Caco-2 (cell line): ENCODE results near the gene BDH1. TPM values are rescaled to one million over a fixed set of nuclear protein-coding genes. Genes with fewer than 3 reads are reported as not detected.
"Not testable (repeated sequence)": the region's sequence is repeated elsewhere in the genome, so short reads cannot be mapped to it uniquely, and the experiment has no call there.

Source experiments
- BruUV-seq: library from RNA; stranded (reverse); fragments of 400-500 nt; replicated peaks from 2 replicates; lab custom pipeline; 2021; lab: Mats Ljungman, UMichigan
- CTCF ChIA-PET: fragments of 300-600 bp; sonication (Branson Sonifier 250); formaldehyde crosslinking; loops from one replicate; lab custom pipeline; 2022; ENCODE audit warnings: antibody characterized with exemption; lab: Charles Lee
- POLR2A ChIA-PET: fragments of 300-600 bp; sonication (Branson Sonifier 250); formaldehyde crosslinking; loops from one replicate; lab custom pipeline; 2022; ENCODE audit warnings: antibody characterized with exemption; lab: Charles Lee
- DNase-seq, 2 experiments: peaks; one replicate each; pipeline versions ENCODE4 v3.0.0 to v3.0.0-alpha.2; 2020 to 2022
- H3K27me3 ChIP-seq: replicated peaks from 2 replicates; pipeline ENCODE4 v1.6.0; 2011; ENCODE audit warnings: low read length; ENCODE audit not compliant: control insufficient read depth, insufficient read depth
- H3K36me3 ChIP-seq: 2 replicates; pipeline ENCODE4 v1.5.1; 2011; ENCODE audit warnings: low read length; ENCODE audit not compliant: control insufficient read depth, insufficient read depth
- H3K4me1 ChIP-seq: fragments of 250-450 bp; sonication (Bioruptor Pico); 2 replicates; pipeline ENCODE4 v1.5.1; 2020; ENCODE audit warnings: mild to moderate bottlenecking
- H3K4me3 ChIP-seq: 2 replicates; pipeline ENCODE4 v1.5.1; 2011; ENCODE audit warnings: low read depth, mild to moderate bottlenecking, control low read depth, low read length
- H3K9me3 ChIP-seq: fragments of 250-450 bp; sonication (Bioruptor Pico); 2 replicates; pipeline ENCODE4 v1.5.1; 2020; ENCODE audit warnings: mild to moderate bottlenecking, moderate library complexity
- H3K27ac Mint-ChIP-seq: one replicate; pipeline ENCODE4 v1.8.0; 2022; ENCODE audit warnings: mixed read lengths; ENCODE audit not compliant: unreplicated experiment
- H3K27me3 Mint-ChIP-seq: one replicate; pipeline ENCODE4 v1.8.0; 2022; ENCODE audit warnings: mixed read lengths; ENCODE audit not compliant: insufficient read depth, unreplicated experiment
- H3K36me3 Mint-ChIP-seq: one replicate; pipeline ENCODE4 v1.8.0; 2022; ENCODE audit warnings: mild to moderate bottlenecking, mixed read lengths; ENCODE audit not compliant: insufficient read depth, unreplicated experiment
- H3K4me1 Mint-ChIP-seq: one replicate; pipeline ENCODE4 v1.8.0; 2022; ENCODE audit warnings: low read depth, mixed read lengths; ENCODE audit not compliant: unreplicated experiment
- H3K4me3 Mint-ChIP-seq: one replicate; pipeline ENCODE4 v1.8.0; 2022; ENCODE audit warnings: mild to moderate bottlenecking, moderate library complexity, mixed read lengths; ENCODE audit not compliant: unreplicated experiment
- H3K9me3 Mint-ChIP-seq: one replicate; pipeline ENCODE4 v1.8.0; 2022; ENCODE audit warnings: mixed read lengths; ENCODE audit not compliant: unreplicated experiment
- CTCF ChIP-seq, 2 experiments: fragments of 200-600 bp in 1 of 2; IDR thresholded peaks; 1 replicate in 1 of 2; 2 replicates in 1 of 2; pipeline versions ENCODE4 v1.5.1 to v1.8.0; 2011 to 2022; ENCODE audit warnings: antibody characterized with exemption in 1 of 2, control low read depth in 1 of 2, inconsistent platforms in 1 of 2, low read depth in 1 of 2, low read length in 1 of 2, mild to moderate bottlenecking in 1 of 2, moderate library complexity in 1 of 2; ENCODE audit not compliant: insufficient read depth in 1 of 2, severe bottlenecking in 1 of 2, unreplicated experiment in 1 of 2
- intact Hi-C: fragments of 100-400 bp; cut with micrococcal nuclease; formaldehyde crosslinking; loops from one replicate; pipeline ENCODE4 v1.10.0; 2022; ENCODE audit not compliant: unreplicated experiment
- total RNA-seq: library from RNA; stranded (reverse); gene quantifications from 2 replicates; pipeline ENCODE4 v1.2.3, GENCODE V29; 2022

BDH1 gene
- total RNA-seq, 1 experiment from 2014 or later, result 41.8 TPM

GRCh38 chr3:197478746-197479668, 76.8 kb downstream of the BDH1 start:
- Histone ChIP-seq H3K4me3 (no peak overlapping the region), H3K36me3 (no peaks in the 10 kb centered on the region), H3K4me1 (peaks cover 19% of the 10 kb centered on the region), H3K9me3 (no peaks in the 10 kb centered on the region), H3K27me3 (no peaks in the 10 kb centered on the region)
- no peak for DNase-seq
- POLR2A ChIA-PET, result no interaction called here
- Mint-ChIP-seq H3K9me3 (peaks cover 24% of the 10 kb centered on the region), H3K4me3 (no peak overlapping the region), H3K4me1 (peaks cover 32% of the 10 kb centered on the region), H3K27ac (no peak overlapping the region), H3K27me3 (no peaks in the 10 kb centered on the region), H3K36me3 (peaks cover 4% of the 10 kb centered on the region)
- CTCF ChIA-PET, result interaction anchor here (0.7 kb wide), 1 partner anchor 42 kb away, joined by 5 read pairs; no protein-coding TSS in a partner anchor
- intact Hi-C loops, result no loop called here
- no TSS peak for BruUV-seq
- no peak for TF ChIP-seq CTCF (IDR thresholded peaks at IDR 0.05; ENCODE audit: insufficient read depth in 1 of 2, low read depth in 1 of 2, low read length in 1 of 2, severe bottlenecking in 1 of 2, unreplicated experiment in 1 of 2)

- Mint-ChIP-seq H3K9me3 (peaks cover 25% of the 10 kb centered on the region), H3K4me1 (peaks cover 32% of the 10 kb centered on the region)
- H3K36me3 Mint-ChIP-seq, H3K36me3 ChIP-seq, H3K27ac Mint-ChIP-seq, H3K9me3 ChIP-seq, H3K4me3 Mint-ChIP-seq, H3K27me3 ChIP-seq, H3K27me3 Mint-ChIP-seq, intact Hi-C loops, CTCF ChIA-PET, POLR2A ChIA-PET, DNase-seq, BruUV-seq, H3K4me3 ChIP-seq, H3K4me1 ChIP-seq: not testable (repeated sequence)
Observed at GRCh38 chr3:197477816-197478215, 78.0 kb downstream of the BDH1 start.

GRCh38 chr3:197475997-197476525, 79.7 kb downstream of the BDH1 start:
- ChIA-PET CTCF (no interaction called here), POLR2A (no interaction called here)
- Mint-ChIP-seq H3K36me3 (peaks cover 4% of the 10 kb centered on the region), H3K27ac (peak overlapping the region; percentile 23), H3K27me3 (no peaks in the 10 kb centered on the region), H3K9me3 (peaks cover 25% of the 10 kb centered on the region), H3K4me1 (peaks cover 40% of the 10 kb centered on the region), H3K4me3 (no peak overlapping the region)
- Histone ChIP-seq H3K4me3 (no peak overlapping the region), H3K36me3 (no peaks in the 10 kb centered on the region), H3K4me1 (peaks cover 18% of the 10 kb centered on the region), H3K27me3 (no peaks in the 10 kb centered on the region), H3K9me3 (no peaks in the 10 kb centered on the region)
- no peak for DNase-seq
- no peak for TF ChIP-seq CTCF (IDR thresholded peaks at IDR 0.05; ENCODE audit: insufficient read depth in 1 of 2, low read depth in 1 of 2, low read length in 1 of 2, severe bottlenecking in 1 of 2, unreplicated experiment in 1 of 2)
- BruUV-seq, result no TSS peak
- intact Hi-C loops, result no loop called here
